Gastrocnemius medialis (tissue), 4 donors: ENCODE results near the gene ARHGAP35. TPM values are rescaled to one million over a fixed set of nuclear protein-coding genes. Genes with fewer than 3 reads are reported as not detected.
"Not testable (repeated sequence)": the region's sequence is repeated elsewhere in the genome, so short reads cannot be mapped to it uniquely, and the experiment has no call there.

Experiments
- ATAC-seq, 2 donors: fragments of 150-250 bp; one replicate each; pipeline ENCODE4 v1.9.1; 2016
- DNase-seq, 2 donors: peaks; one replicate each; pipeline ENCODE4 v3.0.0-alpha.2; 2019
- H3K27ac ChIP-seq, 4 donors: fragments of 200-600 bp; sonication (generic); 1 replicate in 1 of 4; 2 replicates in 3 of 4; pipeline ENCODE4 v1.5.1; 2016 to 2018; ENCODE audit warnings: mild to moderate bottlenecking in 2 of 4, moderate library complexity in 1 of 4
- H3K27me3 ChIP-seq, 3 donors: fragments of 200-600 bp; sonication (generic) in 2 of 3; 1 replicate in 1 of 3; 2 replicates in 2 of 3; pipeline versions ENCODE4 v1.5.1 to v1.6.0; 2016 to 2019; ENCODE audit warnings: mild to moderate bottlenecking in 1 of 3, moderate library complexity in 1 of 3
- H3K36me3 ChIP-seq, 2 donors: fragments of 200-600 bp; sonication (generic) in 1 of 2; one replicate each; pipeline ENCODE4 v1.5.1; 2017 to 2018
- H3K4me1 ChIP-seq, 2 donors: fragments of 200-600 bp; sonication (generic) in 1 of 2; one replicate each; pipeline ENCODE4 v1.5.1; 2016 to 2017; ENCODE audit warnings: mild to moderate bottlenecking in 2 of 2
- H3K4me3 ChIP-seq, 4 donors: fragments of 200-600 bp; sonication (generic) in 3 of 4; 1 replicate in 1 of 4; 2 replicates in 3 of 4; pipeline ENCODE4 v1.5.1; 2016 to 2019; ENCODE audit warnings: mild to moderate bottlenecking in 2 of 4
- H3K9me3 ChIP-seq, 3 donors: fragments of 200-600 bp; sonication (generic) in 2 of 3; 1 replicate in 1 of 3; 2 replicates in 2 of 3; pipeline ENCODE4 v1.5.1; 2016 to 2019
- POLR2A ChIP-seq, 2 donors: fragments of 450-650 bp; IDR thresholded peaks; one replicate each; pipeline ENCODE4 v1.6.1; 2017; ENCODE audit warnings: antibody characterized with exemption in 2 of 2, mild to moderate bottlenecking in 2 of 2, moderate library complexity in 2 of 2
- in situ Hi-C, 4 donors: fragments of 200-750 bp; cut with MboI; loops; one replicate each; pipeline versions ENCODE4 v1.15.0 to v1.8.0; 2017; ENCODE audit warnings: low sequenced_read_pairs in 4 of 4
- intact Hi-C: fragments of 100-400 bp; cut with DNase I; formaldehyde crosslinking; loops from one replicate; pipeline ENCODE4 v1.15.1; 2023; ENCODE audit warnings: low total_unique reads
- total RNA-seq, 4 donors: library from RNA; depleted of rRNA; stranded (reverse); fragments of >200 nt; gene quantifications; one replicate each; pipeline versions ENCODE4 v1.1.0 to v1.2.3, GENCODE V29; 2016
- TF ChIP-seq, protein P1 (sequence below), 5 experiments: fragments of 450-650 bp in 3 of 5; fragments of 200-600 bp in 2 of 5; sonication (generic) in 2 of 5; IDR thresholded peaks in 4 of 5; conservative IDR thresholded peaks in 1 of 5; 1 replicate in 4 of 5; 2 replicates in 1 of 5; pipeline ENCODE4 v1.5.1; 2016 to 2019; ENCODE audit warnings: antibody characterized with exemption in 5 of 5, mild to moderate bottlenecking in 3 of 5, moderate library complexity in 3 of 5

The ARHGAP35 gene
- total RNA-seq, 4 donors from 2014 or later: 16.1 to 43.6 (median 32.7) TPM

DNA sequence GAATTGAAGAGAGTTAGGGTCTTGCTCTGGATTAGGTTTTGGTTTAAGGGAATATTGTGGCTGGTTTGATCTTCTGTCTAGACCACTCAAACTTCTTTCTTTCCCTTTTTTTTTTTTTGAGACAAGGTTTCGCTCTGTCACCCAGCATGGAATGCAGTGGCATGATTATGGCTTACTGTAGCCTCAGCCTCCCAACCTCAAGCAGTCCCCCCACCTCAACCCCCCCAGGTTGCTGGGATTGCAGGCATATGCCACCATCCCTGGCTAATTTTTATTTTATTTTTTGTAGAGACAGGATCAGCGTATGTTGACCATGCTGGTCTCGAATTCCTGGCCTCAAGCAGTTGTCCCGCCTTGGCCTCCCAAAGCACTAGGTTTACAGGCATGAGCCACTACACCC, 21.2 kb downstream of the ARHGAP35 start:
- Histone ChIP-seq H3K36me3 (no peaks in the 10 kb centered on the region), H3K27ac (no peak overlapping the region), H3K4me3 (no peak overlapping the region), H3K4me1 (peaks cover 6 to 19% of the 10 kb centered on the region in 2 donors), H3K9me3 (no peaks in the 10 kb centered on the region), H3K27me3 (no peaks in the 10 kb centered on the region)
- intact Hi-C loops: no loop called here
- no peak for TF ChIP-seq POLR2A (IDR thresholded peaks at IDR 0.05)
- TF ChIP-seq, protein P1, sequence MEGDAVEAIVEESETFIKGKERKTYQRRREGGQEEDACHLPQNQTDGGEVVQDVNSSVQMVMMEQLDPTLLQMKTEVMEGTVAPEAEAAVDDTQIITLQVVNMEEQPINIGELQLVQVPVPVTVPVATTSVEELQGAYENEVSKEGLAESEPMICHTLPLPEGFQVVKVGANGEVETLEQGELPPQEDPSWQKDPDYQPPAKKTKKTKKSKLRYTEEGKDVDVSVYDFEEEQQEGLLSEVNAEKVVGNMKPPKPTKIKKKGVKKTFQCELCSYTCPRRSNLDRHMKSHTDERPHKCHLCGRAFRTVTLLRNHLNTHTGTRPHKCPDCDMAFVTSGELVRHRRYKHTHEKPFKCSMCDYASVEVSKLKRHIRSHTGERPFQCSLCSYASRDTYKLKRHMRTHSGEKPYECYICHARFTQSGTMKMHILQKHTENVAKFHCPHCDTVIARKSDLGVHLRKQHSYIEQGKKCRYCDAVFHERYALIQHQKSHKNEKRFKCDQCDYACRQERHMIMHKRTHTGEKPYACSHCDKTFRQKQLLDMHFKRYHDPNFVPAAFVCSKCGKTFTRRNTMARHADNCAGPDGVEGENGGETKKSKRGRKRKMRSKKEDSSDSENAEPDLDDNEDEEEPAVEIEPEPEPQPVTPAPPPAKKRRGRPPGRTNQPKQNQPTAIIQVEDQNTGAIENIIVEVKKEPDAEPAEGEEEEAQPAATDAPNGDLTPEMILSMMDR (IDR thresholded peaks at IDR 0.05 in 4 of 5, conservative IDR thresholded peaks at IDR 0.05 in 1 of 5): no peak
- ATAC-seq: no peak
- in situ Hi-C loops: no loop called here
- no peak for DNase-seq

DNA sequence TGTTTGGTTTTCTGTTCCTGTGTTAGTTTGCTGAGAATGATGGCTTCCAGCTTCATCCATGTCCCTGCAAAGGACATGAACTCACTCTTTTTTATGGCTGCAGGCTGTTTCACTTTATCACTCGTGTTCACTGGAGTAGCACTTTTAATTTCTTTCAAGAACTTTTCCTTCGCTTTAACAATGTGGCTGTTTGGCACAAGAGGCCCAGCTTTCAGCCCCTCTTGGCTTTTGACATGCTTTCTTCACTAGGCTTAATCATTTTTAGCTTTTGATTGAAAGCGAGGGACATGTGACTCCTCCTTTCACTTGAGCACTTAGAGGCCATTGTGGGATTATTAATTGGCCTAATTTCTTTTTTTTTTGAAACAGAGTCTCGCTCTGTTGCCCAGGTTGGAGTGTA, 22.0 kb downstream of the ARHGAP35 start:
- H3K27ac ChIP-seq, H3K36me3 ChIP-seq, intact Hi-C loops, ATAC-seq, H3K4me3 ChIP-seq, H3K9me3 ChIP-seq, in situ Hi-C loops, DNase-seq, H3K27me3 ChIP-seq: not testable (repeated sequence)
- H3K4me1 ChIP-seq: peaks cover 6 to 19% of the 10 kb centered on the region in 2 donors

DNA sequence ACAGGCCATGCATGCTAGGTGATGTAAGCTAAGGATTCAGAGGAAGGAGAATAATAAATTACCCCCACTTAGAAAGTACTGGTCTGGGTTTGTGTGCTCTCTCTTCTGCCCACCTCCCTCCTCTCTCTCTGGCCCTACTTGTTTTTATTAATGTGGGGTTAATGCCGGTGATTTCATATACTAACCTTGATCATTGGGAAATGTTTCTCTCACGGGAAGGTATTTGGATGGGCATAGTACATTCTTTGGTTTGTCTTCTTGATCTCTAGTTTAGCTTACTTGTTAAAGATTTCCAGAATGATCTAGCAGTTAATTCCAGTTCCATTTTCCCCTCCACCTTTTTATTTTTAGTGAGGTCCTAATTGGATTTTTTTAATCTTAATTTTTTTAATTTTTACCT, 24.6 kb downstream of the ARHGAP35 start:
- Histone ChIP-seq H3K27me3 (no peaks in the 10 kb centered on the region), H3K9me3 (no peaks in the 10 kb centered on the region), H3K27ac (no peak overlapping the region), H3K4me1 (peaks cover 0 to 6% of the 10 kb centered on the region in 2 donors), H3K4me3 (no peak overlapping the region), H3K36me3 (no peaks in the 10 kb centered on the region)
- TF ChIP-seq POLR2A (IDR thresholded peaks at IDR 0.05): no peak
- TF ChIP-seq, protein P1 (IDR thresholded peaks at IDR 0.05 in 4 of 5, conservative IDR thresholded peaks at IDR 0.05 in 1 of 5): no peak
- ATAC-seq: no peak
- in situ Hi-C loops: no loop called here
- DNase-seq: no peak
- intact Hi-C loops: no loop called here

DNA sequence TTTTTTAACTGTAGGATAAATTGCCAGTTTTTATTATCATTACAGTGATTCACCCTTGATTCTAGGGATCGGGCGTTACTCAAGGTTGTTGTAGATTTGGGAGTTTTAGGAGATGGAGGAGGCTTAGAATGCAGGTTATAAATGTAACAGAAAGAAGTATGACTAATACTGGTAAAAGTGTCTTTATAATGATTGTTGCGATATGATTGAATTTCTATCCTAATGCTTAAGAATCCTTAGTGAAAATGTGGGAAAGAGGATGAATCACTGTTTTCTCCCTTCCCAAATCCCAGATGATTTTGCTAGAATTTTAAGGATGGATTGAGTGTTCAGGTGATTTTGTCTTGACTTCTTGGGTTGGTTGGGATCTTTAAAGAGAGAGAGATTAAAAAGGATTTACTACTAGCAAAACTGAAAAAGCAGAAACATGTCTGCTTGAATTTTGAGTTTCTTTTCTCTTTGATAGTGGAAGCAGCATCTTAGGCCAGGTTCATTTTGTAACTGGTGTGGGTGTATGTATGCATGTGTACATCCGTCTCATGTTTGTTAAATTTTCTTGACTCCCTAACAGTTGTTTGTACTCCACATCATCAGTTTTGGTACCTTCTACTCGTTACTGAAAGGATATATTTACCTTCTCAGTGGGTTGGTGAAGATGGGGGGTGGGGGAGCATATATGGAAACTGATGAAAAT, 25.9 kb downstream of the ARHGAP35 start:
- H3K9me3 ChIP-seq: no peaks in the 10 kb centered on the region
- TF ChIP-seq, protein P1 (IDR thresholded peaks at IDR 0.05 in 4 of 5, conservative IDR thresholded peaks at IDR 0.05 in 1 of 5): no peak
- no peak for TF ChIP-seq POLR2A (IDR thresholded peaks at IDR 0.05)
- H3K27ac ChIP-seq: no peak overlapping the region
- peaks cover 0 to 13% of the 10 kb centered on the region in 2 donors for H3K4me1 ChIP-seq
- H3K4me3 ChIP-seq: no peak overlapping the region
- in situ Hi-C loops (no loop called here), intact Hi-C loops (no loop called here)
- DNase-seq (no peak), ATAC-seq (no peak)
- no peaks in the 10 kb centered on the region for H3K27me3 ChIP-seq
- H3K36me3 ChIP-seq: no peaks in the 10 kb centered on the region

DNA sequence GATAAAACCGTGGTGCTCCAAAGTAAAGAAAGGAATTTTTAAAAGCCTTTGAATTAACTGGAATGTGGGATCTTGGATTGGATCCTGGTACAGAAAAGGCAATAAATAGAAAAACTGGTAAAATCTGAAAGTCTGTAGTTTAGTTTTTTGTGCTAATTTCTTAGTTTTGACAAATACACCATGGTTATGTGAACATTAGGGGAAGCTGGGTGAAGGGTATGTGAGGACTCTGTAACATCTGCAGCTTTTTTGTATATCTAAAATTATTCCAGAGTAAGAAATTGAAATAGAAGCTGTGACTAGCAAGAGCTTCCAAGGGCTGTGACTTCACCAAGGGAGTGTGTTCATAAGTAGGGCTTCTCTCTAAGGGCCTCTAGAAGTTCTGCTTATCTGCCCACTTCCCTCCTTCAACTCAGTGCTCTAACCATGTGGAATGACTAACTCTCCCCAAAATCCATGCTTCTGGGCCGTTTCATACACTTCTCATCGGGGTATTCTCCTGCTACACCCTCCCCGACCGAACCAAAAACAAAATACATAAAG, 26.5 kb downstream of the ARHGAP35 start:
- in situ Hi-C loops: no loop called here
- Histone ChIP-seq H3K27me3 (no peaks in the 10 kb centered on the region), H3K4me3 (no peak overlapping the region), H3K36me3 (no peaks in the 10 kb centered on the region), H3K9me3 (no peaks in the 10 kb centered on the region), H3K4me1 (peaks cover 0 to 13% of the 10 kb centered on the region in 2 donors), H3K27ac (no peak overlapping the region)
- TF ChIP-seq, protein P1 (IDR thresholded peaks at IDR 0.05 in 4 of 5, conservative IDR thresholded peaks at IDR 0.05 in 1 of 5): no peak
- no peak for TF ChIP-seq POLR2A (IDR thresholded peaks at IDR 0.05)
- ATAC-seq: no peak
- intact Hi-C loops: no loop called here
- DNase-seq: no peak
